ENCODE data around the gene TNFSF4.

TNFSF4 gene

GRCh38 chr1:173210283-173210682 lies 3.2 kb upstream of the TNFSF4 start:
- DNase-seq, result no peak

- no peak for DNase-seq
Observed at GRCh38 chr1:173208868-173209267, 1.7 kb upstream of the TNFSF4 start.

- DNase-seq, result no peak
Observed at GRCh38 chr1:173208146-173208545, 1.0 kb upstream of the TNFSF4 start.

- DNase-seq, result no peak
Observed at GRCh38 chr1:173205146-173206051, 1.7 kb downstream of the TNFSF4 start.

GRCh38 chr1:173204693-173205092 lies 2.4 kb downstream of the TNFSF4 start:
- no peak for DNase-seq

- no peak for DNase-seq
Observed at GRCh38 chr1:173202424-173203145, 4.5 kb downstream of the TNFSF4 start.

- DNase-seq, result no peak
Observed at GRCh38 chr1:173201969-173202368, 5.2 kb downstream of the TNFSF4 start.

GRCh38 chr1:173195596-173196088 lies 11.5 kb downstream of the TNFSF4 start:
- no peak for DNase-seq

- DNase-seq, result no peak
Observed at GRCh38 chr1:173193639-173194038, 13.5 kb downstream of the TNFSF4 start.

GRCh38 chr1:173191011-173191705 lies 16.0 kb downstream of the TNFSF4 start:
- DNase-seq, result no peak

- peak; percentile 38 for DNase-seq
Observed at GRCh38 chr1:173190101-173190936, 16.8 kb downstream of the TNFSF4 start.

GRCh38 chr1:173187671-173188237 lies 19.4 kb downstream of the TNFSF4 start:
- no peak for DNase-seq

- DNase-seq, result no peak
Observed at GRCh38 chr1:173181791-173182190, 25.3 kb downstream of the TNFSF4 start.

- no peak for DNase-seq
Observed at GRCh38 chr1:173176246-173176645, 30.9 kb downstream of the TNFSF4 start.

- DNase-seq, result no peak
Observed at GRCh38 chr1:173175514-173176145, 31.5 kb downstream of the TNFSF4 start.

- DNase-seq, result no peak
Observed at GRCh38 chr1:173173388-173173787, 33.7 kb downstream of the TNFSF4 start.

- DNase-seq, result no peak
Observed at GRCh38 chr1:173171152-173171551, 36.0 kb downstream of the TNFSF4 start.

- DNase-seq, result no peak
Observed at GRCh38 chr1:173168941-173169340, 38.2 kb downstream of the TNFSF4 start.

- DNase-seq, result no peak
Observed at GRCh38 chr1:173164686-173165085, 42.4 kb downstream of the TNFSF4 start.

GRCh38 chr1:173164178-173164577 lies 43.0 kb downstream of the TNFSF4 start:
- DNase-seq, result no peak

GRCh38 chr1:173163222-173163621 lies 43.9 kb downstream of the TNFSF4 start:
- no peak for DNase-seq

GRCh38 chr1:173162601-173163000 lies 44.5 kb downstream of the TNFSF4 start:
- DNase-seq, result no peak

Data from NCI-H1417 treated with DMSO at 0.1 percent for 48 hours (cell line).